Measurements from ENCODE around the gene AMIGO1. TPM values are rescaled to one million over a fixed set of nuclear protein-coding genes. Genes with fewer than 3 reads are reported as not detected.

The AMIGO1 gene, protein sequence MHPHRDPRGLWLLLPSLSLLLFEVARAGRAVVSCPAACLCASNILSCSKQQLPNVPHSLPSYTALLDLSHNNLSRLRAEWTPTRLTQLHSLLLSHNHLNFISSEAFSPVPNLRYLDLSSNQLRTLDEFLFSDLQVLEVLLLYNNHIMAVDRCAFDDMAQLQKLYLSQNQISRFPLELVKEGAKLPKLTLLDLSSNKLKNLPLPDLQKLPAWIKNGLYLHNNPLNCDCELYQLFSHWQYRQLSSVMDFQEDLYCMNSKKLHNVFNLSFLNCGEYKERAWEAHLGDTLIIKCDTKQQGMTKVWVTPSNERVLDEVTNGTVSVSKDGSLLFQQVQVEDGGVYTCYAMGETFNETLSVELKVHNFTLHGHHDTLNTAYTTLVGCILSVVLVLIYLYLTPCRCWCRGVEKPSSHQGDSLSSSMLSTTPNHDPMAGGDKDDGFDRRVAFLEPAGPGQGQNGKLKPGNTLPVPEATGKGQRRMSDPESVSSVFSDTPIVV
- total RNA-seq (2013), result 0.06 TPM
- polyA plus RNA-seq (under 1 TPM; 0.05 to 0.26 (median 0.07) TPM), polyA minus RNA-seq (0.14 and 0.16 TPM in 2 replicates), total RNA-seq (0 to 1.5 (median 0.17) reads per million in 11 experiments)

DNA sequence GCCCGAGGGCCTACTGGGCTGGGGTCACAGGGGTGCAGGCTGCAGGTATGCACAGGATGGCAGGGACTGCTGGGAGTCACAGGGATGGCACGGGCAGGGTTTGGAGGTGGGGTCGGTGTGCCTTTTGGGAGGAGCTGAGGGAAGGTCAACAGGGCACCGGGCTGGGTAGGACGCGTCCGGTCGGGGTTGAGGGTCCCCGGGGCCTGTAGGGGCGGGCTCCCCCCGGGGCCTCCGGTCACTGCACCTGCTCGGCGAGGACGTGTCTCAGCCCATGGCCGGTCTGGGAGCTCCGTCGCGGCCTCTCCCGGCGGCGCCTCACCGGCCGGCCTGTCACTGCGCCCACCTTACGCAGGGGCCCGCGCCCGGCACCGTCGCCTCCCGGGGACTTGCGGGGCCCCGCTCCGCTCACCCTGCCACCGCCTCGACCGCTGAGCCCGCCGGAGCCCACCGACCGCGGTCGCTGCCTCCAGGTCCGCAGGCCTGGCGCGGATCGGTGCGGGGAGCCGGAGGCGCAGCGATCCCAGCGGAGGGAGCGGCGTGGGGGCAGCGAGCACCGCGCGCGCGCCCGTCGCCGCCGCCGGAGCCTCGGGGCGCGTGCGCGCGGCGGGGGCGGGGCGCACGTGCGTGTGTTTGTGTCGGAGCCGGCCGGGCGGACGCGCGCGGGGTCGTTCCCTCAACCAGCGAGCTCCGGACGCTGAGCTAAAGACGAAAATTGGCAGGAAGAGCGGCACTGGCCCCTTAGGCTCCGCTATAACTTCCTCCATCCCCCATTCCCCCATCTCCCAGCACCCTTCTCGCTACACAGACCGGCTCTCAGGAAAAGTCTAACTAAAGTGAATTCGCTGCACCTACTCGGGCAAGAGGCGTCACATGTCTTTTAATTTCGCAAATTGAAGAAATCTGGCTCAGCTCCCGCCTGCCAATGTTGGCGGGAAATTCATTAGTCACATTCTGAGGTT, at the start of gene AMIGO1:
Gene AMIGO1 (minus strand): TSS at position 552 of the 959 bp plus-strand sequence. CDS start 815 bp downstream, outside the sequence.
- H3K27me3 Mint-ChIP-seq (ENCODE audit: low read depth in 3 of 3), result peaks cover 15 to 31% (median 24%) of the 10 kb centered on the region in 3 donors
- H3K9me3 Mint-ChIP-seq, result no peaks in the 10 kb centered on the region
- Histone ChIP-seq H3K36me3 (replicated peaks in 1 of 2; ENCODE audit: control insufficient read depth in 1 of 2, insufficient read depth in 2 of 2, low read length in 2 of 2) (no peaks in the 10 kb centered on the region), H3K27me3 (ENCODE audit: control insufficient read depth in 2 of 2, insufficient read depth in 2 of 2, low read length in 2 of 2) (peaks cover 0 to 10% of the 10 kb centered on the region in 2 donors), H3K4me1 (ENCODE audit: control insufficient read depth in 1 of 2, insufficient read depth in 2 of 2, low read length in 2 of 2) (peaks cover 14 to 17% of the 10 kb centered on the region in 2 donors), H3K4me2 (replicated peaks; ENCODE audit: extremely low read depth, low read length, poor library complexity, severe bottlenecking) (peak within 1 kb of the TSS; percentile 85), H3K9ac (ENCODE audit: insufficient read depth, low read length, poor library complexity, severe bottlenecking) (peak within 1 kb of the TSS; percentile 62), H3K4me3 (replicated peaks in 1 of 3; ENCODE audit: low read depth in 2 of 3, low read length in 3 of 3) (peak within 1 kb of the TSS; percentile 44 to 76 (median 47)), H3K79me2 (ENCODE audit: insufficient read depth, low read length) (no peaks in the 10 kb centered on the region), H2AFZ (ENCODE audit: insufficient read depth, low read depth, low read length, poor library complexity, severe bottlenecking) (peak within 1 kb of the TSS; percentile 74), H3K9me3 (replicated peaks in 1 of 2; ENCODE audit: control insufficient read depth in 1 of 2, insufficient read depth in 1 of 2, low read length in 2 of 2) (no peaks in the 10 kb centered on the region), H3K27ac (ENCODE audit: low read depth in 1 of 2, low read length in 2 of 2) (no peak within 1 kb of the TSS), H4K20me1 (ENCODE audit: insufficient read depth, low read length) (no peaks in the 10 kb centered on the region)
- WGBS (ENCODE audit: insufficient coverage), result 2% methylated on average over 94 of the region's 100 CpGs
- DNase-seq, result peak; percentile 20 to 37 (median 25)
- peaks cover 0 to 3% of the 10 kb centered on the region in 2 donors for H3K36me3 Mint-ChIP-seq
- peak within 1 kb of the TSS; percentile 85 to 95 for H3K4me3 Mint-ChIP-seq
- intact Hi-C loops (cut with micrococcal nuclease), result no loop called here
- TF ChIP-seq, protein P1, sequence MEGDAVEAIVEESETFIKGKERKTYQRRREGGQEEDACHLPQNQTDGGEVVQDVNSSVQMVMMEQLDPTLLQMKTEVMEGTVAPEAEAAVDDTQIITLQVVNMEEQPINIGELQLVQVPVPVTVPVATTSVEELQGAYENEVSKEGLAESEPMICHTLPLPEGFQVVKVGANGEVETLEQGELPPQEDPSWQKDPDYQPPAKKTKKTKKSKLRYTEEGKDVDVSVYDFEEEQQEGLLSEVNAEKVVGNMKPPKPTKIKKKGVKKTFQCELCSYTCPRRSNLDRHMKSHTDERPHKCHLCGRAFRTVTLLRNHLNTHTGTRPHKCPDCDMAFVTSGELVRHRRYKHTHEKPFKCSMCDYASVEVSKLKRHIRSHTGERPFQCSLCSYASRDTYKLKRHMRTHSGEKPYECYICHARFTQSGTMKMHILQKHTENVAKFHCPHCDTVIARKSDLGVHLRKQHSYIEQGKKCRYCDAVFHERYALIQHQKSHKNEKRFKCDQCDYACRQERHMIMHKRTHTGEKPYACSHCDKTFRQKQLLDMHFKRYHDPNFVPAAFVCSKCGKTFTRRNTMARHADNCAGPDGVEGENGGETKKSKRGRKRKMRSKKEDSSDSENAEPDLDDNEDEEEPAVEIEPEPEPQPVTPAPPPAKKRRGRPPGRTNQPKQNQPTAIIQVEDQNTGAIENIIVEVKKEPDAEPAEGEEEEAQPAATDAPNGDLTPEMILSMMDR (IDR thresholded peaks at IDR 0.05), result no peak
- peak within 1 kb of the TSS in 3 of 7 donors; percentile 15 to 41 (median 26) for H3K27ac Mint-ChIP-seq
- H3K4me1 Mint-ChIP-seq, result peaks cover 20% of the 10 kb centered on the region

DNA sequence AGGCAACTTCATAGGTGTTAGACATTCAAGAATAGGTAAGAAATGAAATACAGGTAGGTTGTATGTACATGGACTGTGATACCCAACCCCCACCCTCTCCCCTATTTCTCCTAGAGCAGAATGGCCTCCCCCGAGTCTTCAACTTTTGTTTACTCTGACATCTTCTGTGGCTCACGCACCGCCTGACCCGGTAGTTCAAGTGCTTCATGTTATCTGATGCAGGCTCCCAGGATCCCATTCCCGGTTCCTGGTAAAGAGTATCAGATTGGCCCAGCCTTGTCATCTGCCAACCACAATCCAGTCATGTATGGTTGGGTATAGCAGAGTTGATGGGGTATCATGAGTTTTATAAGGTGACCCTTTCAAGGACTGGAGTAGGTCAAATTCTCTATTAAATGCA, 48.0 kb upstream of the AMIGO1 start:
- Histone ChIP-seq H4K20me1 (ENCODE audit: insufficient read depth, low read length) (peaks cover 100% of the 10 kb centered on the region), H3K27me3 (ENCODE audit: control insufficient read depth in 2 of 2, insufficient read depth in 2 of 2, low read length in 2 of 2) (no peaks in the 10 kb centered on the region), H3K4me2 (replicated peaks; ENCODE audit: extremely low read depth, low read length, poor library complexity, severe bottlenecking) (no peak overlapping the region), H2AFZ (ENCODE audit: insufficient read depth, low read depth, low read length, poor library complexity, severe bottlenecking) (no peak overlapping the region), H3K79me2 (ENCODE audit: insufficient read depth, low read length) (peaks cover 100% of the 10 kb centered on the region), H3K36me3 (replicated peaks in 1 of 2; ENCODE audit: control insufficient read depth in 1 of 2, insufficient read depth in 2 of 2, low read length in 2 of 2) (peaks cover 0 to 7% of the 10 kb centered on the region in 2 donors), H3K4me1 (ENCODE audit: control insufficient read depth in 1 of 2, insufficient read depth in 2 of 2, low read length in 2 of 2) (peaks cover 27 to 28% of the 10 kb centered on the region in 2 donors), H3K4me3 (replicated peaks in 1 of 3; ENCODE audit: low read depth in 2 of 3, low read length in 3 of 3) (no peak overlapping the region), H3K9me3 (replicated peaks in 1 of 2; ENCODE audit: control insufficient read depth in 1 of 2, insufficient read depth in 1 of 2, low read length in 2 of 2) (no peaks in the 10 kb centered on the region), H3K27ac (ENCODE audit: low read depth in 1 of 2, low read length in 2 of 2) (peak overlapping the region in 1 of 2 donors; percentile 23), H3K9ac (ENCODE audit: insufficient read depth, low read length, poor library complexity, severe bottlenecking) (no peak overlapping the region)
- TF ChIP-seq, protein P1 (IDR thresholded peaks at IDR 0.05), result no peak
- Mint-ChIP-seq H3K4me3 (no peak overlapping the region), H3K9me3 (no peaks in the 10 kb centered on the region), H3K27me3 (ENCODE audit: low read depth in 3 of 3) (peaks cover 0 to 4% (median 2%) of the 10 kb centered on the region in 3 donors), H3K27ac (peak overlapping the region in 2 of 7 donors; percentile 19 to 54), H3K4me1 (peaks cover 74% of the 10 kb centered on the region), H3K36me3 (peaks cover 11 to 16% of the 10 kb centered on the region in 2 donors)
- DNase-seq, result no peak
- WGBS (ENCODE audit: insufficient coverage), result 96% methylated on average over 4 of the region's 5 CpGs
- intact Hi-C loops (cut with micrococcal nuclease), result no loop called here

All from CD14-positive monocyte (primary cell).